Right atrium auricular region (tissue), 2 donors: ENCODE data around the gene CLCN2. TPM values are rescaled to one million over a fixed set of nuclear protein-coding genes. Genes with fewer than 3 reads are reported as not detected.
"Not testable (repeated sequence)": the region's sequence is repeated elsewhere in the genome, so short reads cannot be mapped to it uniquely, and the experiment has no call there.

ENCODE experiments used
- DNase-seq: peaks from one replicate; pipeline ENCODE4 v3.0.0-alpha.2; 2019; ENCODE audit warnings: low spot score
- H3K27ac ChIP-seq, 2 donors: fragments of 200-600 bp; sonication (generic); 1 replicate in 1 of 2; 2 replicates in 1 of 2; pipeline ENCODE4 v1.5.1; 2016 to 2019
- H3K27me3 ChIP-seq, 2 donors: fragments of 200-600 bp; sonication (generic); one replicate each; pipeline versions ENCODE4 v1.5.1 to v1.6.0; 2017 to 2019
- H3K36me3 ChIP-seq: fragments of 200-600 bp; sonication (generic); one replicate; pipeline ENCODE4 v1.5.1; 2016
- H3K4me1 ChIP-seq, 2 donors: fragments of 200-600 bp; sonication (generic); one replicate each; pipeline versions ENCODE4 v1.5.1 to v1.6.0; 2017 to 2019
- H3K4me3 ChIP-seq, 2 donors: fragments of 200-600 bp; sonication (generic); 1 replicate in 1 of 2; 2 replicates in 1 of 2; pipeline ENCODE4 v1.5.1; 2017 to 2019; ENCODE audit warnings: mild to moderate bottlenecking in 1 of 2, moderate library complexity in 1 of 2
- H3K9me3 ChIP-seq, 2 donors: fragments of 200-600 bp; sonication (generic); one replicate each; pipeline ENCODE4 v1.5.1; 2019
- total RNA-seq, 2 donors: library from RNA; depleted of rRNA; stranded (reverse); fragments of >200 nt; gene quantifications; one replicate each; pipeline ENCODE4 v1.1.0, GENCODE V29; 2016
- TF ChIP-seq, protein P1 (sequence below), 2 donors: fragments of 200-600 bp; sonication (generic); IDR thresholded peaks; one replicate each; pipeline ENCODE4 v1.5.1; 2019; ENCODE audit warnings: antibody characterized with exemption in 2 of 2

Gene CLCN2
- total RNA-seq, 2 donors from 2014 or later = 1.3 to 2.7 TPM

DNA sequence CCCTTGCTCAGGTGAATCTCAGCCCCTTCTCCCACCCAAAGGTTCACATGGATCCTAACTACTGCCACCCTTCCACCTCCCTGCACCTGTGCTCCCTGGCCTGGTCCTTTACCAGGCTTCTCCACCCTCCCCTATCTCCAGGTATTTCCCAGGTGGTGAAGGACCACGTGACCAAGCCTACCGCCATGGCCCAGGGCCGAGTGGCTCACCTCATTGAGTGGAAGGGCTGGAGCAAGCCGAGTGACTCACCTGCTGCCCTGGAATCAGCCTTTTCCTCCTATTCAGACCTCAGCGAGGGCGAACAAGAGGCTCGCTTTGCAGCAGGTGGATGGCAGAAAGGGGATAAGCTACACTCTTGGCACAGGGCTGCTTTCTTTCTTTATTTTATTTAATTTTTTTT lies 19.5 kb downstream of the CLCN2 start:
- no peak overlapping the region for H3K4me3 ChIP-seq
- no peaks in the 10 kb centered on the region for H3K9me3 ChIP-seq
- H3K27ac ChIP-seq = no peak overlapping the region
- peaks cover 39% of the 10 kb centered on the region for H3K36me3 ChIP-seq
- H3K27me3 ChIP-seq = no peaks in the 10 kb centered on the region
- TF ChIP-seq, protein P1, sequence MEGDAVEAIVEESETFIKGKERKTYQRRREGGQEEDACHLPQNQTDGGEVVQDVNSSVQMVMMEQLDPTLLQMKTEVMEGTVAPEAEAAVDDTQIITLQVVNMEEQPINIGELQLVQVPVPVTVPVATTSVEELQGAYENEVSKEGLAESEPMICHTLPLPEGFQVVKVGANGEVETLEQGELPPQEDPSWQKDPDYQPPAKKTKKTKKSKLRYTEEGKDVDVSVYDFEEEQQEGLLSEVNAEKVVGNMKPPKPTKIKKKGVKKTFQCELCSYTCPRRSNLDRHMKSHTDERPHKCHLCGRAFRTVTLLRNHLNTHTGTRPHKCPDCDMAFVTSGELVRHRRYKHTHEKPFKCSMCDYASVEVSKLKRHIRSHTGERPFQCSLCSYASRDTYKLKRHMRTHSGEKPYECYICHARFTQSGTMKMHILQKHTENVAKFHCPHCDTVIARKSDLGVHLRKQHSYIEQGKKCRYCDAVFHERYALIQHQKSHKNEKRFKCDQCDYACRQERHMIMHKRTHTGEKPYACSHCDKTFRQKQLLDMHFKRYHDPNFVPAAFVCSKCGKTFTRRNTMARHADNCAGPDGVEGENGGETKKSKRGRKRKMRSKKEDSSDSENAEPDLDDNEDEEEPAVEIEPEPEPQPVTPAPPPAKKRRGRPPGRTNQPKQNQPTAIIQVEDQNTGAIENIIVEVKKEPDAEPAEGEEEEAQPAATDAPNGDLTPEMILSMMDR (IDR thresholded peaks at IDR 0.05) = no peak
- H3K4me1 ChIP-seq = peaks cover 0 to 43% of the 10 kb centered on the region in 2 donors
- DNase-seq = no peak

DNA sequence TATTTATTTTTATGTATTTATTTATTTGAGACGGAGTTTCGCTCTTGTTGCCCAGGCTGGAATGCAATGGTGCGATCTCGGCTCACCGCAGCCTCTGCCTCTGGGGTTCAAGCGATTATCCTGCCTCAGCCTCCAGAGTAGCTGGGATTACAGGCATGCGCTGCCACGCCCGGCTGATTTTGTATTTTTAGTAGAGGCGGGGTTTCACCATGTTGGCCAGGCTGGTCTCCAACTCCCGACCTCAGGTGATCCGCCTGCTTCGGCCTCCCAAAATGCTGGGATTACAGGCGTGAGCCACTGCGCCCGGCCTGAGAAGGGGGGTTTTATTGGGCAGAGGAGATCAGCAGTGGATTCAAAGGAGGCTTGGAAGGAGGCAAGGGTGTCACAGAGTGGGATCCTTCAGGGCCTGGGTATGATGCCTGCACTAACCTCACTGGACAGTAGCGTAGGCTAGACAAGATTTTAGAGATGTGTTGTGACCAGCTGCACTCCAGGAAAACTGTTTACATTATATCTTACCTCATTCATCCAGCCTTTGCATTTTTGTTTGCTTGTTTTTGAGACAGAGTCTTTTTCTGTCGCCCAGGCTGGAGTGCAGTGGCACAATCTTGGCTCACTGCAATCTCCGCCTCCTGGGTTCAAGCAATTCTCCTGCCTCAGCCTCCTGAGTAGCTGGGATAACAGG lies 21.8 kb downstream of the CLCN2 start:
- Histone ChIP-seq H3K27ac (peak overlapping the region in 1 of 2 donors; percentile 99), H3K4me1 (peaks cover 0 to 47% of the 10 kb centered on the region in 2 donors), H3K36me3 (peaks cover 42% of the 10 kb centered on the region)
- not testable (repeated sequence) for H3K4me3 ChIP-seq, DNase-seq, H3K27me3 ChIP-seq, H3K9me3 ChIP-seq

- H3K36me3 ChIP-seq = peaks cover 43% of the 10 kb centered on the region
- H3K9me3 ChIP-seq = no peaks in the 10 kb centered on the region
- no peaks in the 10 kb centered on the region for H3K27me3 ChIP-seq
- peak overlapping the region in 1 of 2 donors; percentile 38 for H3K4me3 ChIP-seq
- TF ChIP-seq, protein P1 (IDR thresholded peaks at IDR 0.05) = no peak
- H3K4me1 ChIP-seq = peaks cover 0 to 48% of the 10 kb centered on the region in 2 donors
- peak overlapping the region; percentile 98 to 99 for H3K27ac ChIP-seq
- no peak for DNase-seq
Observed at GRCh38 chr3:184339001-184339400, 22.4 kb downstream of the CLCN2 start.

DNA sequence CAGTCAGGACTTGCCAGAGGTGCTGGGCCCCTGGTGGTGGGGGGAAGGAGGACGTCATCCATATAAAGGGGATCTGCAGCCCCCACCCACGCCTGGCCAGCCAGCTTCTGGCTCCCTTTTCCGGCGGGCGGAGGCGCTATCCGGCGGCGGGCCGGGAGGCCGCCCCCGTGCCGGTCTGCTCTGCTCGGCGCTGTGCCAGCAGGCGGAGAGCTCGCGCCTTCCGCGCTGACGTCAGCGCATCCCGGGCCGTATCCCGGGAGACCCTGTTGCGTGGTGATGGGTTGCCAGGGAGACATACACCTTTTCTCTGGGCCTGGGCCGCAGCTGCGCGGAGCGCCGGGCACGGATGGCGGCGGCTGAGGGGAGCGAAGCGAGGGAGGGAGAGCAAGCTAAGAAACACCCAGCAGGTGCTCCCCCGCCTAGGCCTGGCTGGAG lies 22.9 kb downstream of the CLCN2 start:
- TF ChIP-seq, protein P1 (IDR thresholded peaks at IDR 0.05) = no peak
- peaks cover 43% of the 10 kb centered on the region for H3K36me3 ChIP-seq
- H3K27ac ChIP-seq = peak overlapping the region; percentile 98 to 99
- H3K4me1 ChIP-seq = peaks cover 0 to 48% of the 10 kb centered on the region in 2 donors
- peak; percentile 92 for DNase-seq
- H3K4me3 ChIP-seq = peak overlapping the region; percentile 14 to 38
- H3K27me3 ChIP-seq = no peaks in the 10 kb centered on the region
- H3K9me3 ChIP-seq = no peaks in the 10 kb centered on the region

- peaks cover 0 to 48% of the 10 kb centered on the region in 2 donors for H3K4me1 ChIP-seq
- peak overlapping the region; percentile 98 to 99 for H3K27ac ChIP-seq
- TF ChIP-seq, protein P1 (IDR thresholded peaks at IDR 0.05) = no peak
- no peaks in the 10 kb centered on the region for H3K9me3 ChIP-seq
- no peak for DNase-seq
- H3K36me3 ChIP-seq = peaks cover 43% of the 10 kb centered on the region
- H3K4me3 ChIP-seq = peak overlapping the region; percentile 14 to 38
- no peaks in the 10 kb centered on the region for H3K27me3 ChIP-seq
Observed at GRCh38 chr3:184337981-184338380, 23.4 kb downstream of the CLCN2 start.

DNA sequence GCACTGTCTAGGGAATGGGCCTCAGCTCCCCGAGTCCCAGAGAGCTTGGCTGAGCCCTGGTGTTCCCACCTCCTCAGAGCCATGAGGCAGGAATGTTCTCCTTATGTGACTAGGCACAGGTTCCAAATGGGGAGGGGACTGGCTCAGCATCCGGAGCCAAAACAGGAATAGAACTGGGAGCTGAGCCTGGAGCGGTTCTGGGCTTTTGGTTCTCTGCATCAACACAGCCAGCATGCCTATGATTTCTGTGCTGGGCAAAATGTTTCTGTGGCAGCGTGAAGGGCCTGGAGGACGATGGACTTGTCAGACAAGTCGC lies 24.0 kb downstream of the CLCN2 start, which contains the start of gene FAM131A:
Gene FAM131A, plus strand, starts transcription at position 202 of the 316 bp plus-strand sequence. Its CDS starts 31 bp downstream, at position 233.
- Histone ChIP-seq H3K27ac (peak within 1 kb of the TSS; percentile 98 to 99), H3K36me3 (peaks cover 43% of the 10 kb centered on the region), H3K4me3 (peak within 1 kb of the TSS; percentile 84 to 90), H3K4me1 (peaks cover 0 to 50% of the 10 kb centered on the region in 2 donors), H3K9me3 (no peaks in the 10 kb centered on the region), H3K27me3 (no peaks in the 10 kb centered on the region)
- peak; percentile 87 for DNase-seq
- TF ChIP-seq, protein P1 (IDR thresholded peaks at IDR 0.05) = no peak
